ENCODE data around the gene SLIT3.

Gene SLIT3

GRCh38 chr5:168934169-168934568, 366.8 kb downstream of the SLIT3 start:
- DNase-seq (ENCODE audit: low read depth) = peak; percentile 23
- no peak for TF ChIP-seq CTCF (conservative IDR thresholded peaks at IDR 0.05; ENCODE audit: control insufficient read depth, insufficient read depth, low read depth, low read length)
- no peak overlapping the region for H3K4me3 ChIP-seq (ENCODE audit: control insufficient read depth, low read depth, low read length)

GRCh38 chr5:168932400-168933189, 368.3 kb downstream of the SLIT3 start:
- no peak for DNase-seq (ENCODE audit: low read depth)
- no peak for TF ChIP-seq CTCF (conservative IDR thresholded peaks at IDR 0.05; ENCODE audit: control insufficient read depth, insufficient read depth, low read depth, low read length)
- no peak overlapping the region for H3K4me3 ChIP-seq (ENCODE audit: control insufficient read depth, low read depth, low read length)

- H3K4me3 ChIP-seq (ENCODE audit: control insufficient read depth, low read depth, low read length) = no peak overlapping the region
- DNase-seq (ENCODE audit: low read depth) = peak; percentile 95
- no peak for TF ChIP-seq CTCF (conservative IDR thresholded peaks at IDR 0.05; ENCODE audit: control insufficient read depth, insufficient read depth, low read depth, low read length)
Measured at GRCh38 chr5:168931638-168932345, 369.1 kb downstream of the SLIT3 start.

- no peak for TF ChIP-seq CTCF (conservative IDR thresholded peaks at IDR 0.05; ENCODE audit: control insufficient read depth, insufficient read depth, low read depth, low read length)
- no peak for DNase-seq (ENCODE audit: low read depth)
- no peak overlapping the region for H3K4me3 ChIP-seq (ENCODE audit: control insufficient read depth, low read depth, low read length)
Measured at GRCh38 chr5:168929656-168930055, 371.3 kb downstream of the SLIT3 start.

- no peak overlapping the region for H3K4me3 ChIP-seq (ENCODE audit: control insufficient read depth, low read depth, low read length)
- DNase-seq (ENCODE audit: low read depth) = no peak
- no peak for TF ChIP-seq CTCF (conservative IDR thresholded peaks at IDR 0.05; ENCODE audit: control insufficient read depth, insufficient read depth, low read depth, low read length)
Measured at GRCh38 chr5:168925160-168925559, 375.8 kb downstream of the SLIT3 start.

GRCh38 chr5:168921147-168921866, 379.6 kb downstream of the SLIT3 start:
- TF ChIP-seq CTCF (conservative IDR thresholded peaks at IDR 0.05; ENCODE audit: control insufficient read depth, insufficient read depth, low read depth, low read length) = no peak

More at GRCh38 chr5:168921147-168921866, 379.6 kb downstream of the SLIT3 start:
- no peak overlapping the region for H3K4me3 ChIP-seq (ENCODE audit: control insufficient read depth, low read depth, low read length)
- no peak for DNase-seq (ENCODE audit: low read depth)
